OCI-LY7 (cell line): ENCODE results near the gene KLF11. TPM values are rescaled to one million over a fixed set of nuclear protein-coding genes. Genes with fewer than 3 reads are reported as not detected.

Experiments
- BruUV-seq: library from RNA; stranded (reverse); fragments of 400-500 nt; replicated peaks from 2 replicates; lab custom pipeline; 2021; lab: Mats Ljungman, UMichigan
- CTCF ChIA-PET: fragments of 300-600 bp; sonication (Branson Sonifier 250); formaldehyde crosslinking; loops from one replicate; lab custom pipeline; 2022; ENCODE audit warnings: antibody characterized with exemption; ENCODE audit not compliant: unreplicated experiment; lab: Charles Lee
- POLR2A ChIA-PET: fragments of 300-600 bp; sonication (Branson Sonifier 250); formaldehyde crosslinking; loops from one replicate; lab custom pipeline; 2022; ENCODE audit warnings: antibody characterized with exemption; lab: Charles Lee
- DNase-seq: peaks from one replicate; pipeline ENCODE4 v3.0.0-alpha.2; 2015; ENCODE audit warnings: low spot score
- H2AFZ ChIP-seq: fragments of 200-600 bp; sonication (generic), shearing (Covaris generic); 2 replicates; pipeline ENCODE4 v1.6.1; 2014; ENCODE audit warnings: mild to moderate bottlenecking, antibody characterized with exemption, low read length, moderate library complexity
- H3K27ac ChIP-seq: fragments of 200-600 bp; sonication (generic); 2 replicates; pipeline ENCODE4 v1.5.1; 2014; ENCODE audit warnings: mixed run types, low read depth, mild to moderate bottlenecking, moderate library complexity, low read length, inconsistent platforms; ENCODE audit not compliant: poor library complexity, severe bottlenecking
- H3K36me3 ChIP-seq: fragments of 200-600 bp; sonication (generic); 2 replicates; pipeline ENCODE4 v1.6.1; 2014; ENCODE audit warnings: mild to moderate bottlenecking, antibody characterized with exemption, low read length, moderate library complexity, mixed read lengths; ENCODE audit not compliant: insufficient read depth
- H3K4me1 ChIP-seq: fragments of 200-600 bp; sonication (generic); 2 replicates; pipeline ENCODE4 v1.5.1; 2014; ENCODE audit warnings: mild to moderate bottlenecking, low read length; ENCODE audit not compliant: insufficient read depth, poor library complexity, severe bottlenecking
- H3K4me2 ChIP-seq: fragments of 200-600 bp; sonication (generic); 2 replicates; pipeline ENCODE4 v1.6.1; 2014; ENCODE audit warnings: mild to moderate bottlenecking, low read length
- H3K4me3 ChIP-seq: fragments of 200-600 bp; sonication (generic); 2 replicates; pipeline ENCODE4 v1.5.1; 2014; ENCODE audit warnings: mild to moderate bottlenecking, low read depth, low read length; ENCODE audit not compliant: poor library complexity, severe bottlenecking
- H3K79me2 ChIP-seq: fragments of 200-600 bp; sonication (generic); 2 replicates; pipeline ENCODE4 v1.6.1; 2016; ENCODE audit warnings: low read depth, mild to moderate bottlenecking, low read length, moderate library complexity, mixed read lengths; ENCODE audit not compliant: insufficient read depth
- H3K9me2 ChIP-seq: fragments of 200-600 bp; sonication (generic); 2 replicates; pipeline ENCODE4 v1.6.1; 2016; ENCODE audit warnings: mild to moderate bottlenecking, low read length, mixed read lengths; ENCODE audit not compliant: insufficient read depth
- H3K9me3 ChIP-seq: fragments of 200-600 bp; sonication (generic); 2 replicates; pipeline ENCODE4 v1.6.1; 2014; ENCODE audit warnings: mild to moderate bottlenecking, mixed run types, low read length, mixed read lengths
- H4K20me1 ChIP-seq: fragments of 200-600 bp; sonication (generic); 2 replicates; pipeline ENCODE4 v1.6.1; 2014; ENCODE audit warnings: mild to moderate bottlenecking, antibody characterized with exemption, low read length, moderate library complexity, mixed read lengths; ENCODE audit not compliant: insufficient read depth
- CTCF ChIP-seq: fragments of 200-600 bp; sonication (generic); conservative IDR thresholded peaks from 2 replicates; pipeline ENCODE4 v1.5.1; 2014; ENCODE audit warnings: mild to moderate bottlenecking, antibody characterized with exemption, low read length, moderate library complexity, mixed read lengths
- EZH2phosphoT487 ChIP-seq: fragments of 200-600 bp; sonication (generic); IDR thresholded peaks from 2 replicates; pipeline ENCODE4 v1.6.1; 2018; ENCODE audit warnings: low read depth, borderline replicate concordance, mild to moderate bottlenecking, mixed run types, antibody characterized with exemption, low read length, moderate library complexity, mixed read lengths
- intact Hi-C: fragments of 100-400 bp; cut with micrococcal nuclease; formaldehyde crosslinking; loops from one replicate; pipeline ENCODE4 v1.10.0; 2022; ENCODE audit not compliant: unreplicated experiment
- total RNA-seq, 2 experiments: library from RNA; depleted of rRNA in 1 of 2; stranded (reverse); fragments of >200 nt in 1 of 2; shearing (Covaris generic) in 1 of 2; gene quantifications; 2 replicates each; pipeline ENCODE4 v1.2.3, GENCODE V29; 2014 to 2022

The KLF11 gene
- total RNA-seq, 2 experiments from 2014 or later = 6.5 to 14.9 TPM

GRCh38 chr2:10003206-10004125, 39.9 kb upstream of the KLF11 start:
- Histone ChIP-seq H3K79me2 (no peaks in the 10 kb centered on the region), H3K36me3 (no peaks in the 10 kb centered on the region), H3K4me3 (no peak overlapping the region), H3K4me1 (no peaks in the 10 kb centered on the region), H3K4me2 (no peak overlapping the region), H3K9me3 (no peaks in the 10 kb centered on the region), H4K20me1 (no peaks in the 10 kb centered on the region), H3K27ac (no peak overlapping the region), H2AFZ (no peak overlapping the region), H3K9me2 (no peaks in the 10 kb centered on the region)
- DNase-seq = no peak
- intact Hi-C loops = no loop called here
- BruUV-seq = no TSS peak
- no peak for TF ChIP-seq CTCF
- no peak for TF ChIP-seq EZH2phosphoT487
- ChIA-PET CTCF (no interaction called here), POLR2A (interaction anchor here (0.6 kb wide), 1 partner anchor 24 kb away, joined by 3 read pairs; no protein-coding TSS in a partner anchor)

GRCh38 chr2:10004401-10004800, 38.9 kb upstream of the KLF11 start:
- Histone ChIP-seq H3K27ac (no peak overlapping the region), H3K4me1 (no peaks in the 10 kb centered on the region), H3K79me2 (no peaks in the 10 kb centered on the region), H3K4me3 (no peak overlapping the region), H2AFZ (no peak overlapping the region), H3K36me3 (no peaks in the 10 kb centered on the region), H4K20me1 (no peaks in the 10 kb centered on the region), H3K4me2 (no peak overlapping the region), H3K9me2 (no peaks in the 10 kb centered on the region), H3K9me3 (no peaks in the 10 kb centered on the region)
- no peak for TF ChIP-seq CTCF
- DNase-seq = no peak
- ChIA-PET POLR2A (no interaction called here), CTCF (no interaction called here)
- BruUV-seq = no TSS peak
- intact Hi-C loops = no loop called here

GRCh38 chr2:10004836-10005235, 38.5 kb upstream of the KLF11 start:
- Histone ChIP-seq H3K4me1 (no peaks in the 10 kb centered on the region), H3K79me2 (no peaks in the 10 kb centered on the region), H3K4me2 (no peak overlapping the region), H3K9me3 (no peaks in the 10 kb centered on the region), H3K4me3 (no peak overlapping the region), H3K9me2 (no peaks in the 10 kb centered on the region), H3K36me3 (no peaks in the 10 kb centered on the region), H4K20me1 (no peaks in the 10 kb centered on the region), H2AFZ (no peak overlapping the region), H3K27ac (no peak overlapping the region)
- no peak for DNase-seq
- TF ChIP-seq CTCF = no peak
- no peak for TF ChIP-seq EZH2phosphoT487
- intact Hi-C loops = no loop called here
- BruUV-seq = no TSS peak
- CTCF ChIA-PET = no interaction called here
- POLR2A ChIA-PET = no interaction called here
